ENCODE data around the gene FADS1.

GRCh38 chr11:61778920-61779650, 37.7 kb downstream of the FADS1 start:
- no peak for TF ChIP-seq CTCF (IDR thresholded peaks at IDR 0.05)
- TF ChIP-seq POLR2A (IDR thresholded peaks at IDR 0.05): no peak

All from testis (tissue), 2 donors.